OCI-M2 (cell line): ENCODE measurements around the gene KIT.

Experiments used
- DNase-seq: peaks from one replicate; lab custom pipeline; 2025; ENCODE audit not compliant: unreplicated experiment; lab: John Stamatoyannopoulos, UW

KIT gene

DNA sequence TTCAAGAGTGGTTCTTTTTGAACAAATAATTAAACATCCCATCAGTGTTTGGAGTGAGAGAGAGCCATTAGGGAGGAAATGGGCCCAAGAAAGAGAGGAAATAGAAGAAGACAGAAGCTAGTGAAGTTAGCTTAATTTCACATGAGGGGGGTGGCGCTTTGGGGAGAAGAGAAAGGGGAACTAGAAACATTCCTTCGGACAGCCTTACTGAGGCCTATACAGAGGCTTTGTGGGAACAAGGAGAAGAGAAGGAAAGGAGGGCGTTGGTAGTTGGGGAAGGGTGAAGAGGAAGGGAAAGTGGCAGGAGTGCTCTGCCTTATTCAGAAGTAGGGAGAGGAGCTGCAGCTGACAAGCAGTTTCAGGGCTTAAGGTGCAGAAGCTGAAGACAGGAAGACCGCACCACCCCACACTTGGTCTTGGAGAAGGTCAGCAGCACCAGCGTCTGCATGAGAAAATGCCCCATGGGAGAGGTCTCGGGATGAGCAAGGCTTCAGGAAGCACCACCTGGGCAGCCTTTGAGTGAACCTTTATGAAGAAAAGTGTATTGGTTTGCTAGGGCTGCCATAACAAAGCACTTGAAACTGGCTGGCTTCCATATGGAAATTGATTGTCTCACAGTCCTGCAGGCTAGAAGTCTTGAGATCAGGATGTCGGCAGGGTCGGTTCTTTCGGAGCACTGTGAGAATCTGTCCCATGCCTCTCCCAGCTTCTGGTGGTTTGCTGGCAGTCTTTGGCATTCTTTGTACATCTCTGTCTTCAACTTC lies 85.1 kb downstream of the KIT start:
- DNase-seq: no peak

DNA sequence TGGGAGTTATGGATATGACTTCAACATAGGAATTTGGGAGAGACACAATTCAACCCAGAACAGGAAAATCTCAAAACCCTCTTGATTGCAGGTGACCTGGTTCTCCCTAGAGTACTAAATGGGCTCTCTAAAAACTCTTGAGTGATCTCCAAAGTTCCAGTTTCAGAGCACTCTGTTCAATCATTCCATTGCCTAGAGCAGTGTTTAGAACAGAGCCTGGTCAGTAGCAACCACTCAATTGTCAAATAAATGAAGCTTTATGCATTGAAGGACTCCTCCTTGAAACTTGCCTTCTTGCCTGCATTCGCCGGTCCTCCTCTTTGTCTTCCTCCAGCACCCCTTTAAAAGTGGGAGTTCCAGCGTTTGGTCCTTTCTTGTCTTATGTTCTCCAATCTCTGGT lies 85.8 kb downstream of the KIT start:
- DNase-seq: no peak

DNA sequence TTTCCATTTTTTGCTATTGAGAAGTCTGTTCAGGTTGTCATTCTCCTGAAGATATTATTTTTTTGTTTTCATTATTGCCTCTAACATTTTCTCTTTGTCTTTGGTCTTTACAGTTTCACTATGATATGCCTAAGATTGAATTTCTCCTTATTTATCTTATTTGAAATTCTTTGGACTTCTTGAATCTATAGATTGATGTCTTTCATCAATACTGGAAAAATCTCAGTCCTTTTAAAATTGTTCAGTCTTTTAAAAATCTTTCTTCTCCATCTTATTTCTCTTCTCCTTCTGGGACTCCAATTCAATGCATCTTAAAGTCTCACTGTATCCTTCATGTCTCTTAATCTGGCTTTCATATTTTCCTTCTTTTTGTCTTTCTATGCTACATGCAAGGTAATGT lies 86.7 kb downstream of the KIT start:
- DNase-seq: no peak

DNA sequence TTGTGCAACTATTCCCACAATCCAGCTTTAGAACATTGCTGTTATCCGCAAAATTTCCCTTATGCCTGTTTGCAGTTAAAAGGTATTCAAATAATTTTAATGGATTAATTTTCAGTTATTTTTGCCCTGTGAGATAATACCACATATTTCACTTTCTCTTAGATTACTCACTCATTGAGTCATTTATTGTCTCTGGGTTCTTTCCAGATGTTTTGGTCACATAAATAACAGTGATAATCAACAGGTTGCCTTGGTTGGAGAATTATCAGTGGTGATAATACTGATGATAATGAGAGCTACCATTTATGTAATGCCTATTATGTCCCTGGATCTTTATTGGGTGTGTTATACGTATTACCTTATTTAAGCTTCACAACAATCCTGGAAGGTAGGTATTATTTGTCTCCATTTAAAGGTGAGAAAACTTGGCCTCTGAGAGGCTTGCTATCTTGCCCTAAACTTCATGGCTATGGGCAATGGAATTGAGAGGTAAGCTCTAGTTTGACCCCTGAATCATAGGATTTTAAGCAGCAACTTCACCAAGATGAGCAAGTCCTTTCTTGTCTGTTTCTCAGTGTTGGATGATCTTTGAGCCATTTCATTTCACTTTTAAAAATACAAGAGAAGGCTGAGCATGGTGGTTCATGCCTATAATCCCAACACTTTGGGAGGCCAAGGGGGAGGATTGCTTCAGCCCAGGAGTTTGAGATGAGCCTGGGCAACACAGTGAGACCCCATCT lies 87.4 kb downstream of the KIT start:
- DNase-seq: no peak

DNA sequence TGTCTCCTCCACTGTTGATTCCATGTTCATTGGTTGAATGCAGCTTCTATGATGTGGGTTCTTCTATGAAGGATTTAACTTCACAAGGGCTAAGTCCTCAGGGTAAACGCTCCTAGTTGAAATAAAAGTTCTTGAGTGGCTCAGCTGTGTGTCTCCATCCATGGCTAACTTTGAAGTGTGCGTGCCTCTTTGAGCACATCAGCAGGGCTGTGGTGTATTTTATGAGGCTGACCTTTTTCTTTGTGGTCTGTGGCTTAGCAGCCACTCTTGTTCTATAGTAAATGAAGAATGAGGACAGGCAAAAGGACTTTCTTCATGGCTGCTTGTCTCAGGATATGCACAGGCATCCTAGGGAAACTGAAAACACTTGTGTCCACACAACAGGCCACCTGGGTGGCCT lies 88.5 kb downstream of the KIT start:
- DNase-seq: no peak

DNA sequence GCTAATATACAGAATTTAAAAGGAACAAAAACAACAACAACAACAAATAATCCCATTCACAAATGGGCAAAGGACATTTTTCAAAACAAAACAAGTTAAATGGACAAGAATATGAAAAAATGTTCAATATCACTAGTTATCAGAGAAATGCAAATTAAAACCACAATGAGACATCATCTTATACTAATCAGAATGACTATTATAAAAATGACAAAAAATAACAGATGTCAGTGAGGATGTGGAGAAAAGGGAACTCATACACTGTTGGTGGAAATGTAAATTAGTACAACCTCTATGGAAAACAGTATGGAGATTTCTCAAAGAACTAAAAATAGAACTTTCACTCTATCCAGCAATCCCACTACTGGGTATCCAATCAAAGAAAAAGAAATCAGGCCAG lies 92.6 kb downstream of the KIT start:
- no peak for DNase-seq

DNA sequence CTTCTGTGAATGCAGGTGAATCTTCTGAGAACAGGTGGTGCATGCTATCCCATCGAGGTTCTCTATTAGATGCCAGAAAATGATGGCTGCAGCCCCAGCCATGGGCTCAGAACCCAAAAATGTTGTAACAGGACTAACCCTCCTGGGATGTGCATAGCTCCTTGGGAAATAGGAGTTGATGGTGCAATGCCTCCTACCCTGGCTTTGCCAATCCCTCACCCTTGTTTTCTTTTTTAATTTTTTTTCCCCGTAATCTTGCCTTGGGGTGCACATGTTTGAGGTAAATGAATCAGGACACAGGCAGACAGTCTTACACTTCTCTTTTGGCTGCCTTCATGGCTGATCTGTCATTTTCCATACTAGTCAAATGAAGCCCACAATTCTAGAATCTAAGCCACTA lies 96.6 kb downstream of the KIT start:
- DNase-seq: no peak

DNA sequence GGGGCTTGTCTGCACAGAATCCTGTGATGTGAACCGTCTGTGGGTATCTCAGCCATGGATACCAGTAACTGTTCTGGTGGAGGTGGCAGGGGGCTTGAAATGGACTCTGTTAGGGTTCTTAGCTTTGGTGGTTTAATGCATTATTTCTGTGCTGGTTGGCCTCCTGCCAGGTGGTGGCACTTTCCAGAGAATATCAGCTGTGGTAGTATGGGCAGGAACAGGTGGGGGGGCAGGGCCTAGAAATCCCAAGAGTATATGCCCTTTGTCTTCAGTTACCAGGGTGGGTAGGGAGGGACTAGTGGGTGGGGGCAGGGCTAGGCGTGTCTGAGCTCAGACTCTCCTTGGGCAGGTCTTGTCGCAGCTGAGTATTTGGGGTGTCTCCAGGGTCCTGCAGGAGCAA lies 106.7 kb downstream of the KIT start:
- no peak for DNase-seq

DNA sequence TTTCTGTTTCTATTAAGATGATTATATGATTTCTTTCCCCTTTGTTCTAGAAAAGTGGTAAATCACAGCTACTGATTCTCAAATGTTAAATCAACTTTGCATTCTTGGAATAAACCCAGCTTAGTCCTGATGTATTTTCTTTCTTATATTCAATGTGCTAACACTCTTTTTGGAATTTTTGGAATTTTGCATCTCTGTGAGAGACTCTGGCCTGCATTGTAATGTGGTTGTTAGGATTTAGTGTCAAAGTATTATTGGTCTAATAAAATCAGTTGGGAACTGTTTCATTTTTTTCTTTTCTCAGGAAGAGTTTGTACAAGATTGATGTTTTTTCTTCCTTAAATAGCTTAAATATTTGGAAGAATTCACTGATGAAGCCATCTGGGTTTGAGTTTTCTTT lies 109.6 kb downstream of the KIT start:
- no peak for DNase-seq

DNA sequence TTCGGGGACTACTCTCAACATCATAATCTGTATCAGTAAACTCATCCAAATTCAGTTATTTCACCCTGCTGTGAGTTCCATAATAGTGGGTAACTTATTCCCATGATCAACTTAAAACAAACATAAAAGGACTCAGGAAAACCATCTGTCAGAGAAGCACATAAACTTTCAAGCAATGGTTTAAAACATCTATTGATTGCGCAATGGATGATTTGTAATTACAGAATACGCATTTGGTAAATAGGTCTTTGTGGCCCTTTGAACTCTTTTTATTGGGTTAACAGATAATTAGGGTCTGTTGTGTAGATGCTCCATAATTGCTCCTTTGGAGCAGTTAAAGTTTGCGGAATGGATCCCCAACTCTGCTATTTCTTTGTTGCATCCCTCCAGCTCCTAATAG lies 115.3 kb downstream of the KIT start:
- DNase-seq: no peak

DNA sequence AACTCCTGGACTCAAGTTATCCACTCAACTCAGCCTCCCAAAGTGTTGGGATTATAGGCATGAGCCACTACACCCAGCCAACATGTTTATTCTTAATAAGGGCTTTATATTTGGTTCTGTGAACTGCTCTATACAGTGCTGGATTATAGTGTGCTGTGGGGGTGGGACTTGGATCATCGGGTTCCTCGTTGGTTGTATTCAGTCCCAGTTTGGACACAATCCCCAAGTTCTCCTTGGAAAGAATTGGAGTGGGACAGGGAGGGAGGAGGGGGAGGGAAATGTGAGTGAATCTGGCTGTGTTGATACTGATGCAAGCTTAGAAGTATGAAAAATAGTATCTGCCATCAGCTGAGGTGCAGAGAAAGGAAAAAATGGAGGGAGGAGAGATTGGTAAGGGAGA lies 121.3 kb downstream of the KIT start:
- DNase-seq: no peak

DNA sequence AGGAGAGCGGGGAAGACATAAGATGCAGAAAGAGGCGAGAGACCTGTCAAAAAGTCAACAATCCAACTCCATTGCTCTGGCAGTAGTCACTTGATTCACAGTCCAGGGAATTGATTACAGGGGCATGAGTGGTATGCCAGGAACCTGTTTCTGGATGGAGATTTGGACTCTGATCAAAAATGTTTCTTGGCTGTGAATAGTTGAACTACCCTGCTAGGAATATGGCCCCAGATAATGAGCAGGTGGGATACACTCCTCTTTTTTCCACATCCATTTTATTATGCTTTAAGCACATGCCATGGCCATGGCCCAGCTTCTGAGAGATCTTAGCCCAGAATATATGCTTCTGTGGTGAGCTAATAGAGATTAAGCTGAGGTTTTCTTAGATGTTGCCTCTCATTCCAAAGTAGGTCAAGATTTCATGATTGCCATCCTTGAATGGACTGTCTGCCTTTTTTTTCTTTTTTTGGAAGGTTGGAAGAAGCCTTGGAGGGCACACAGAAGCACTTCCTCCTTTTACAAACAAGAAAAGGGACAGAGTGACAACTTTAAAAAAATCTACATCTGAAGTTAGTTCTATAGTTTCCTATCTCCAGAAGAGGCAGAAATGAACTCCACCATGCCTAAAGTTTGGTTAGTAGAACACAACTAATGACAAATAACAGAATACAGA lies 121.9 kb downstream of the KIT start:
- DNase-seq: no peak

DNA sequence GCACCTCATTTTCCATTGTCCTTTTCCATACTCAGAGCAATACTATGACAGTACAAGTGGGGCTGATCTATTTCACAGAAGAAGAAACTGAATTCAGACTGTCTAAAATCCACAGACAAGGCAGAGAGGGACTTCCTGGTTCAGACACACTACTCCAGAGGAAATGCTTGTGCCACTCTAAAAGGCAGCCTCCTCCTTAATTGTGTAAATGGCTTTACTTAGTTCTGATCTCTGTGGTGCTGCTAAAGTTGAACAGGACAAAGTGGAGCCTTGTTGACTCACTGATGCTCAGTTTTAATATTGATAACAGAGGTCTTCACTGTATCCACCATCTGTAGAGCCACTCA lies 122.4 kb downstream of the KIT start:
- DNase-seq: no peak

DNA sequence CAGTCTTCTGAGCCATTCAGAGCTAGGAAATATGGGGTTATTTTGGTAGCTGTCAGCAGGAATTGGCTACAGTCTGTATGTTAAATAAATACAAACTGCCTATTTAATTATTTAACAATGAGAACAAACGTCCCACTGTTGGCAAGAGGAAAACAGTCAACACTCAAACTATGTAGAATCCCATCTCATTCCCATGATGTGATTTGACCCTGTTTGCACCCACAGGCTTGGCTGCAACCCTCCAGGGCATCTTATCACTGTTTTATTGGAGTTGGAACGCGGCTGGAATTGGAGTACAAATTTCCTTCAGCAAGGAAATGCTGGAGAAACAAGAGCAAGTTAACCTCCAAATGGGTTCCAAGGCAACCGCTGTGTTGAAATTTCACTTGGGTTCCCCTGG lies 124.0 kb downstream of the KIT start:
- no peak for DNase-seq

DNA sequence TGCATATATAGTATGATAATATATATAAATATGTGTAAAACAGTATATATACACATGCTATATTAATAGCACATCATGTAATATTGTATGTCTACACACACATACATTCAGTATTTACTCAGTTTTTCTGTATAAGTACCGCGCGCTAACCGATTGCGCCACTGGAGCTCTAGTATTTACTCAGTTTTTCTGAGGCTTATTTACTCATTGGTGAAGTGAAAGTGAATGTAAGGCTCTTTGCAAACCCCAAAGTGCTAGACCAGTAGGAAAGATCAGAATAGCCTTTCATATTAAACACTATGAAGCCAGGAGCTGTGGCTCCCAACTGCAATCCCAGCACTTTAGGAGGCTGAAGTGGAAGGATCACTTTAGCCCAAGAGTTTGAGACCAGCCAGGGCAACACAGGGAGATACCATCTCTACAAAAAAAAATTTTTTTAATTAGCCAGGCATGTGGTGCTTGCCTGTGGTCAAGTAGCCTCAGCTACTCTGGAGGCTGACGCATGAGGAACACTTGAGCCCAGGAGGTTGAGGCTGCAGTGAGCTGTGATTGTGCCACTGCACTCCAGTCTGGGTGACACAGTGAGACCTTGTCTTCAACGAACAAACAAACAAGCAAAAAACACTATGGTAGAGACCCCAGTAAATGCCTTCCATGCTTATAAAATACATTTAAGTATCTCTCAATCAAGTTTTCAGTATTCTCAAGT lies 125.8 kb downstream of the KIT start:
- no peak for DNase-seq

DNA sequence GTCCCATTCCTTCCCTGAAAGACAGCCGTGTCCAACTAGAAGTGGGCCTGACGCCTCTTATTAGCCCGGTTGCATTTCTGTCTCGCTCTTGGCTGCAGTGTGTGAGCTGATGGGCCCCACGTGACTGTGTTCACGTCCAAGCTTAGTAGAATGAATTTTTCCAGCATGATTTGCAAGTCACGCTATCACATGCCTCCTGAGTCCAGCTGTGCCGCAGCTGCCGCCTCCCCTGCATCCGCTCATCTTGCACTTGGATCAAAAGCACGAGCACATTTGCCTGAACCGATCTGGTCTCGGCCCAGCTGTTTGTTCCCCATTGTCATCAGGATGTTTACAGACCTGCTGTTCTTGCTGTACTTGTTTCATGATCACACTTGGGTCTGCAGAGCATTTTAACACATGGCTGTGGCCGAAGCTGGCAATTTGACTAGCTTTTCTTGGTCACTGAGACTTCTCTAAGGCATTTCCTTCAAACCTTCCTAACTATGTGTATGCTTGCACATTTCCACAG lies 126.5 kb downstream of the KIT start:
- DNase-seq: no peak
